ENCODE results near the gene SEC14L1. TPM values are rescaled to one million over a fixed set of nuclear protein-coding genes. Genes with fewer than 3 reads are reported as not detected.

Gene SEC14L1
- total RNA-seq, 2 experiments from 2014 or later: 97.3 to 98.5 TPM

- ATAC-seq (ENCODE audit: poor library complexity) (no peak), DNase-seq (no peak)
- intact Hi-C loops (cut with DNase I, micrococcal nuclease): no loop called here
- H3K4me1 Mint-ChIP-seq (ENCODE audit: low read depth): peaks cover 32% of the 10 kb centered on the region
- CTCF ChIA-PET: no interaction called here
- H3K27ac Mint-ChIP-seq: peak overlapping the region; percentile 36
- no peaks in the 10 kb centered on the region for H3K27me3 Mint-ChIP-seq
- H3K4me3 Mint-ChIP-seq: no peak overlapping the region
- POLR2A ChIA-PET: interaction anchor here (2.7 kb wide), 1 partner anchor 15 kb away, joined by 13 read pairs; the partner anchor contains the start of gene SEC14L1
- H3K36me3 ChIP-seq (ENCODE audit: insufficient read depth, low read length): no peaks in the 10 kb centered on the region
- H3K36me3 Mint-ChIP-seq (ENCODE audit: low read depth): no peaks in the 10 kb centered on the region
- TF ChIP-seq CTCF (IDR thresholded peaks at IDR 0.05): no peak
- no peak overlapping the region for H3K4me3 ChIP-seq (ENCODE audit: low read length)
- H3K4me1 ChIP-seq (ENCODE audit: insufficient read depth, low read length): peaks cover 28% of the 10 kb centered on the region
- H3K9me3 ChIP-seq (ENCODE audit: control insufficient read depth in 1 of 2, insufficient read depth in 1 of 2, low read length in 2 of 2): no peaks in the 10 kb centered on the region
- no peak overlapping the region for H3K27ac ChIP-seq (ENCODE audit: low read depth in 1 of 2, low read length in 2 of 2)
- no peaks in the 10 kb centered on the region for H3K27me3 ChIP-seq (ENCODE audit: control insufficient read depth in 1 of 2, insufficient read depth in 2 of 2, low read length in 2 of 2)
- no peaks in the 10 kb centered on the region for H3K9me3 Mint-ChIP-seq
Measured at GRCh38 chr17:77125432-77125901, 15.3 kb upstream of the SEC14L1 start.

- peaks cover 28% of the 10 kb centered on the region for H3K4me1 ChIP-seq (ENCODE audit: insufficient read depth, low read length)
- intact Hi-C loops (cut with DNase I, micrococcal nuclease): no loop called here
- Mint-ChIP-seq H3K4me3 (no peak overlapping the region), H3K27ac (no peak overlapping the region), H3K36me3 (ENCODE audit: low read depth) (no peaks in the 10 kb centered on the region), H3K27me3 (no peaks in the 10 kb centered on the region), H3K4me1 (ENCODE audit: low read depth) (peaks cover 32% of the 10 kb centered on the region), H3K9me3 (no peaks in the 10 kb centered on the region)
- DNase-seq: no peak
- ChIA-PET POLR2A (interaction anchor here (0.6 to 4.7 kb wide), 2 partner anchors 14 to 56 kb away, joined by 3 to 58 read pairs; partner anchors contain the start of gene SEC14L1), CTCF (interaction anchor here (0.6 kb wide), 1 partner anchor 316 kb away, joined by 3 read pairs; no protein-coding TSS in a partner anchor)
- no peak overlapping the region for H3K4me3 ChIP-seq (ENCODE audit: low read length)
- H3K9me3 ChIP-seq (ENCODE audit: control insufficient read depth in 1 of 2, insufficient read depth in 1 of 2, low read length in 2 of 2): no peaks in the 10 kb centered on the region
- H3K27me3 ChIP-seq (ENCODE audit: control insufficient read depth in 1 of 2, insufficient read depth in 2 of 2, low read length in 2 of 2): no peaks in the 10 kb centered on the region
- ATAC-seq (ENCODE audit: poor library complexity): no peak
- H3K36me3 ChIP-seq (ENCODE audit: insufficient read depth, low read length): no peaks in the 10 kb centered on the region
- H3K27ac ChIP-seq (ENCODE audit: low read depth in 1 of 2, low read length in 2 of 2): no peak overlapping the region
- no peak for TF ChIP-seq CTCF (IDR thresholded peaks at IDR 0.05)
Measured at GRCh38 chr17:77126519-77126918, 14.2 kb upstream of the SEC14L1 start.

- Mint-ChIP-seq H3K4me3 (peak overlapping the region; percentile 57), H3K9me3 (no peaks in the 10 kb centered on the region), H3K36me3 (ENCODE audit: low read depth) (no peaks in the 10 kb centered on the region), H3K27ac (peak overlapping the region; percentile 91), H3K4me1 (ENCODE audit: low read depth) (peaks cover 32% of the 10 kb centered on the region), H3K27me3 (no peaks in the 10 kb centered on the region)
- Histone ChIP-seq H3K36me3 (ENCODE audit: insufficient read depth, low read length) (no peaks in the 10 kb centered on the region), H3K4me3 (ENCODE audit: low read length) (peak overlapping the region; percentile 41), H3K4me1 (ENCODE audit: insufficient read depth, low read length) (peaks cover 28% of the 10 kb centered on the region), H3K27me3 (ENCODE audit: control insufficient read depth in 1 of 2, insufficient read depth in 2 of 2, low read length in 2 of 2) (no peaks in the 10 kb centered on the region), H3K9me3 (ENCODE audit: control insufficient read depth in 1 of 2, insufficient read depth in 1 of 2, low read length in 2 of 2) (no peaks in the 10 kb centered on the region), H3K27ac (ENCODE audit: low read depth in 1 of 2, low read length in 2 of 2) (peak overlapping the region; percentile 51 to 74)
- CTCF ChIA-PET: interaction anchor here (0.6 kb wide), 1 partner anchor 30 kb away, joined by 3 read pairs; no protein-coding TSS in a partner anchor
- intact Hi-C loops (cut with DNase I, micrococcal nuclease): loop anchor here in 1 of 2 experiments (1.0 kb wide), 1 partner anchor 12 kb away; the partner anchor contains the start of gene SEC14L1
- POLR2A ChIA-PET: interaction anchor here (0.9 to 4.7 kb wide), 3 partner anchors 12 to 29 kb away, joined by 3 to 58 read pairs (median 3); partner anchors contain the start of gene SEC14L1
- ATAC-seq (ENCODE audit: poor library complexity) (peak; percentile 93), DNase-seq (peak; percentile 37 to 90 (median 63))
- no peak for TF ChIP-seq CTCF (IDR thresholded peaks at IDR 0.05)
Measured at GRCh38 chr17:77127735-77128361, 12.9 kb upstream of the SEC14L1 start.
